BE2C (cell line): ENCODE results near the gene NTRK2.

Source experiments
- DNase-seq: peaks from one replicate; pipeline ENCODE4 v3.0.0-alpha.2; 2020
- H3K27me3 ChIP-seq: fragments of 250-450 bp; sonication (Bioruptor Pico); 2 replicates; pipeline ENCODE4 v1.5.1; 2020; ENCODE audit warnings: mild to moderate bottlenecking
- H3K36me3 ChIP-seq: fragments of 250-450 bp; sonication (Bioruptor Pico); 2 replicates; pipeline ENCODE4 v1.5.1; 2020; ENCODE audit warnings: mild to moderate bottlenecking
- H3K4me1 ChIP-seq: fragments of 250-450 bp; sonication (Bioruptor Pico); 2 replicates; pipeline ENCODE4 v1.5.1; 2020
- H3K4me3 ChIP-seq: 2 replicates; pipeline ENCODE4 v1.5.1; 2011; ENCODE audit warnings: low read depth, low read length
- H3K9me3 ChIP-seq: fragments of 250-450 bp; sonication (Bioruptor Pico); 2 replicates; pipeline ENCODE4 v1.5.1; 2020
- CTCF ChIP-seq: IDR thresholded peaks from 2 replicates; pipeline ENCODE4 v1.5.1; 2012; ENCODE audit warnings: mild to moderate bottlenecking, low read depth, low read length

NTRK2 gene

DNA sequence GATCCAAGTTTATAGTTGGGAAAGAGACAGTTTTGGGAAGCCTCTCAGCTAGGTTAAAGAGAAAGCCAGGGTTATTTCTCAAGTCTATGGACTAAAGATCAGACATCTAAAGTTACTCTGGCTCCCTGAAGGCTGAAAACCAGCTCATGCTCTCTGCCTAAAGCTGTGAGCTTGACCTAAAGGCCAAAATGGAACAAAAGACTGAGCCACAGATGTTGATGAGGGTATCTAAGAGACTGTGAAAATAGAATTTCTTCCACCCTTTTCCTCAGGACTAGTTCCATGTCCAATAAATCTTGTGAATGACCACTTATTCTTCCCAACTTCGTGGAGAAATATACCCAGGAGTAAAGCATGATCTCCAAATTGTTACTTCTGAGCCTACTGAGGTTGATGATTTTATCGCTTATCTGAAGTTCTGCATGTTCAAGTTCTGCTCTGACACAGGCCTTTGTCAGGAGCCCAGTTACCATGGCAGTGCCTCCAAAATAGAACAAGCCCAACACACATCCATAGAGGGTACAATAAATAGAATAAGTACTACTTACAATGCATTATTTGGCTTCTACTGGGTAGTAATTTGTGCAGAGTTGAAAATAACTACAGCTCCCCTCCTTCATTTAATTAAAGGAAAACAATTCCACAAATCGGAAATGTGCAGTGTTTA is 373.6 kb downstream of the NTRK2 start:
- no peak overlapping the region for H3K4me3 ChIP-seq
- no peak for TF ChIP-seq CTCF
- H3K4me1 ChIP-seq = no peaks in the 10 kb centered on the region
- H3K36me3 ChIP-seq = no peaks in the 10 kb centered on the region
- H3K9me3 ChIP-seq = no peaks in the 10 kb centered on the region
- no peaks in the 10 kb centered on the region for H3K27me3 ChIP-seq
- DNase-seq = no peak

- no peak for DNase-seq
- TF ChIP-seq CTCF = no peak
These were observed 375.7 kb downstream of the NTRK2 start for GRCh38 chr9:85045271-85045670.

GRCh38 chr9:85046475-85046874 is 376.9 kb downstream of the NTRK2 start:
- Histone ChIP-seq H3K4me1 (no peaks in the 10 kb centered on the region), H3K4me3 (no peak overlapping the region), H3K27me3 (no peaks in the 10 kb centered on the region), H3K9me3 (no peaks in the 10 kb centered on the region), H3K36me3 (no peaks in the 10 kb centered on the region)
- no peak for DNase-seq
- TF ChIP-seq CTCF = no peak

More at GRCh38 chr9:85045271-85045670, 375.7 kb downstream of the NTRK2 start:
- Histone ChIP-seq H3K4me1 (no peaks in the 10 kb centered on the region), H3K36me3 (no peaks in the 10 kb centered on the region), H3K9me3 (no peaks in the 10 kb centered on the region), H3K27me3 (no peaks in the 10 kb centered on the region), H3K4me3 (no peak overlapping the region)

DNA sequence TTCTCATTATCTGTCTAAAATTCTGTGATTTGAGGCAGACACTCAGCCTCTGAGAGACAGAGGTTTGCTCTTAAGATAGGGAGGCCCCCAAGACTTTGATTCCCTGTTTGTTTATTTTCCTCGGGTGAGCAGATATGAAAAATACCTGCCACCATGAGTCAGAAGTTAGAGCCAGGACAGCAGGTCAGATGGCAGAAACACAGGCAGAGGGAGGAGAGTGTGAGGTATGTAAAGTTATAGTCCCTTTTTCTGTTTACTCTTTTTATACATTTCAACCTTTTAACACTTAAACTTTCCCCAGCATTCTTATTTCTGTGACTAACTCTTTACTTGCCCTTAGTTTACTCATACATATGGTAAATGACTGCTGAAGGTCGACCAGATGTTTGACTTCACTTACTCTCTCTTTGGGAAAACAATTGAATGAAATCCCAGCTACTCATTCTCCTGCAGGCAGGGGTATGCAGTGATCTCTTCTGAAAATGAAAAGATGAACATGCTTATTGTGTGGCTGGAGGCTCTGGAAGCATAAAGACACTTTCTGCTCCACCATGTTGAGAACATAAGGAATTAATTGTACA is 383.8 kb downstream of the NTRK2 start:
- DNase-seq = no peak
- H3K27me3 ChIP-seq = no peaks in the 10 kb centered on the region
- H3K4me3 ChIP-seq = no peak overlapping the region
- TF ChIP-seq CTCF = no peak
- no peaks in the 10 kb centered on the region for H3K9me3 ChIP-seq
- no peaks in the 10 kb centered on the region for H3K4me1 ChIP-seq
- no peaks in the 10 kb centered on the region for H3K36me3 ChIP-seq

DNA sequence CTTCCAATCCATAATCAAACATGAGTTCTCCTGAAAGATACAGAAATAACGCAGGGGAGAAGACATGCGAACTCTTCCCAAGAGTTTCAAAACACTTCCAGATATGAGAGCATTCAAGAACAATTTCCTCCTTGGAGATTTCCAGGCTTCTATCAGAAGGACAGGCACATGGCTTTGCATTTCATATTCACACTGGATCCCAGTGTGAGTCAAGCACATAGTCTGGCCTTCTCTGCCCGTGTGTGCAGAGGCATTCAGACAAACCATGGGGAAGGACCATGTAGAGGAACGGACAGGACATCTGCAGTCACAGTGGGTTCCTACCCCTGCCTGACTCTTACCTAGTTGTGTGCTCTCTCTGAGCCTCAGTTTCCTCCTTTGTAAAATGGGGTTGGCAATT is 384.5 kb downstream of the NTRK2 start:
- H3K27me3 ChIP-seq = no peaks in the 10 kb centered on the region

More for the DNA sequence above, 384.5 kb downstream of the NTRK2 start:
- Histone ChIP-seq H3K9me3 (no peaks in the 10 kb centered on the region), H3K36me3 (no peaks in the 10 kb centered on the region), H3K4me1 (no peaks in the 10 kb centered on the region), H3K4me3 (no peak overlapping the region)
- no peak for TF ChIP-seq CTCF
- no peak for DNase-seq
